Right atrium auricular region (tissue), 2 donors: ENCODE results near the gene FHIT. TPM values are rescaled to one million over a fixed set of nuclear protein-coding genes. Genes with fewer than 3 reads are reported as not detected.

Experiments used
- DNase-seq: peaks from one replicate; pipeline ENCODE4 v3.0.0-alpha.2; 2019; ENCODE audit warnings: low spot score
- H3K27ac ChIP-seq, 2 donors: fragments of 200-600 bp; sonication (generic); 1 replicate in 1 of 2; 2 replicates in 1 of 2; pipeline ENCODE4 v1.5.1; 2016 to 2019
- H3K27me3 ChIP-seq, 2 donors: fragments of 200-600 bp; sonication (generic); one replicate each; pipeline versions ENCODE4 v1.5.1 to v1.6.0; 2017 to 2019
- H3K36me3 ChIP-seq: fragments of 200-600 bp; sonication (generic); one replicate; pipeline ENCODE4 v1.5.1; 2016
- H3K4me1 ChIP-seq, 2 donors: fragments of 200-600 bp; sonication (generic); one replicate each; pipeline versions ENCODE4 v1.5.1 to v1.6.0; 2017 to 2019
- H3K4me3 ChIP-seq, 2 donors: fragments of 200-600 bp; sonication (generic); 1 replicate in 1 of 2; 2 replicates in 1 of 2; pipeline ENCODE4 v1.5.1; 2017 to 2019; ENCODE audit warnings: mild to moderate bottlenecking in 1 of 2, moderate library complexity in 1 of 2
- H3K9me3 ChIP-seq, 2 donors: fragments of 200-600 bp; sonication (generic); one replicate each; pipeline ENCODE4 v1.5.1; 2019
- CTCF ChIP-seq, 2 donors: fragments of 200-600 bp; sonication (generic); IDR thresholded peaks; one replicate each; pipeline ENCODE4 v1.5.1; 2019; ENCODE audit warnings: antibody characterized with exemption in 2 of 2
- total RNA-seq, 2 donors: library from RNA; depleted of rRNA; stranded (reverse); fragments of >200 nt; gene quantifications; one replicate each; pipeline ENCODE4 v1.1.0, GENCODE V29; 2016

FHIT gene
- total RNA-seq, 2 donors from 2014 or later, result 10.4 to 11.0 TPM

GRCh38 chr3:60826511-60826910, 424.7 kb downstream of the FHIT start:
- no peaks in the 10 kb centered on the region for H3K27me3 ChIP-seq
- H3K4me3 ChIP-seq, result no peak overlapping the region
- no peaks in the 10 kb centered on the region for H3K36me3 ChIP-seq
- H3K4me1 ChIP-seq, result no peaks in the 10 kb centered on the region
- H3K9me3 ChIP-seq, result no peaks in the 10 kb centered on the region
- no peak overlapping the region for H3K27ac ChIP-seq
- DNase-seq, result no peak
- no peak for TF ChIP-seq CTCF (IDR thresholded peaks at IDR 0.05)

- Histone ChIP-seq H3K27me3 (no peaks in the 10 kb centered on the region), H3K27ac (no peak overlapping the region), H3K9me3 (no peaks in the 10 kb centered on the region), H3K36me3 (no peaks in the 10 kb centered on the region), H3K4me1 (no peaks in the 10 kb centered on the region), H3K4me3 (no peak overlapping the region)
- TF ChIP-seq CTCF (IDR thresholded peaks at IDR 0.05), result no peak
- DNase-seq, result no peak
These were observed 438.8 kb downstream of the FHIT start for GRCh38 chr3:60812502-60812901.

- no peaks in the 10 kb centered on the region for H3K27me3 ChIP-seq
- H3K27ac ChIP-seq, result no peak overlapping the region
- H3K9me3 ChIP-seq, result no peaks in the 10 kb centered on the region
- DNase-seq, result no peak
- no peaks in the 10 kb centered on the region for H3K4me1 ChIP-seq
- H3K36me3 ChIP-seq, result no peaks in the 10 kb centered on the region
- no peak overlapping the region for H3K4me3 ChIP-seq
- TF ChIP-seq CTCF (IDR thresholded peaks at IDR 0.05), result no peak
These were observed 440.4 kb downstream of the FHIT start for GRCh38 chr3:60810881-60811280.

- no peak overlapping the region for H3K27ac ChIP-seq
- no peak for TF ChIP-seq CTCF (IDR thresholded peaks at IDR 0.05)
These were observed 441.2 kb downstream of the FHIT start for GRCh38 chr3:60809857-60810610.

GRCh38 chr3:60803216-60804173, 447.8 kb downstream of the FHIT start:
- no peaks in the 10 kb centered on the region for H3K4me1 ChIP-seq
- no peaks in the 10 kb centered on the region for H3K36me3 ChIP-seq
- DNase-seq, result no peak
- no peak overlapping the region for H3K4me3 ChIP-seq
- H3K27ac ChIP-seq, result no peak overlapping the region
- no peak for TF ChIP-seq CTCF (IDR thresholded peaks at IDR 0.05)
- H3K27me3 ChIP-seq, result no peaks in the 10 kb centered on the region
- no peaks in the 10 kb centered on the region for H3K9me3 ChIP-seq

More at GRCh38 chr3:60809857-60810610, 441.2 kb downstream of the FHIT start:
- Histone ChIP-seq H3K9me3 (no peaks in the 10 kb centered on the region), H3K36me3 (no peaks in the 10 kb centered on the region), H3K4me3 (no peak overlapping the region), H3K27me3 (no peaks in the 10 kb centered on the region), H3K4me1 (no peaks in the 10 kb centered on the region)
- DNase-seq, result no peak
